ENCODE data around the gene CMTM8. TPM values are rescaled to one million over a fixed set of nuclear protein-coding genes. Genes with fewer than 3 reads are reported as not detected.

The CMTM8 gene
- total and polyA plus RNA-seq, 2 of the 8 experiments (the other 6 are each of a cell fraction or from before 2014, with no cell fraction given), result 10.5 to 22.4 TPM

DNA sequence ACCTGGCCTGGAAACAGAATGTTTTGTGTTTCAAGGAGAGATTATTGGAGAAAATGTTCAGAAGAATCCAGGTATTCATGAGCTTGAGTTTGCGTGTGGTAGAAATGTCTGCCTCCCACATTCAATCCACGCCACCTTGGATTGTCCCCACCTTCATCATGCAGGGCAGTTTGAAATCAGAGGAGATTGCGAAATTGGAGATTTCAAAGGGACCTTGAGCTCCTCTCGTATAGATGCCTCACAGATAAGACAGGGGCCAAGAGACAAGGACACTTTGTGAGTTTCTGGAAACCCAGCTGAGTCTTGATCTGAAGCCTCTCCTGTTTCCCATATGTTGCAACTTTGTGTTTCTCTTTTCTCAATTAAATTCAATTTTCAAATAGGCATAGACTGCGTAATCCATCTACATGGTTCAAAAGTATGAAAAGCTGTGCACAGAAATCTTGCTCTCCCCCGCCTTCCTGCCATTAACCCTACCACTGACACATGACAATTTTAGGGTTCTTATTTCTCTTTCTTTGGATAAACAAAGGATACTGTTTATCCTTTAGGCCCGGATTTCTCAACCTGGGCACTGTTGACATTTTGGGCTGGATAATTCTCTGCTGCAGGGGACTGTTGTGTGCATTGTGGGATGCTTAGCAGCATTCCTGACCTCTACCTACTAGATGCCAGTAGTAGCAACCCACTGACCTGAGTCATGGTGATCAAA is 53.8 kb downstream of the CMTM8 start:
- no peak for FAIRE-seq
- POLR2A ChIA-PET (ENCODE audit: partially characterized antibody), result no interaction called here

More for the DNA sequence above, 53.8 kb downstream of the CMTM8 start:
- H3K27ac ChIP-seq (ENCODE audit: low read depth, low read length), result no peak overlapping the region
- no peaks in the 10 kb centered on the region for H3K27me3 ChIP-seq (replicated peaks in 1 of 4; ENCODE audit: control insufficient read depth in 3 of 4, extremely low read depth in 1 of 4, insufficient read depth in 3 of 4, low read length in 3 of 4)
- H3K4me2 ChIP-seq (ENCODE audit: insufficient read depth in 1 of 2, low read depth in 2 of 2, low read length in 2 of 2), result no peak overlapping the region
- no peak overlapping the region for H2BK12ac ChIP-seq (ENCODE audit: low read depth, low read length)
- no peaks in the 10 kb centered on the region for H4K20me1 ChIP-seq (replicated peaks in 1 of 2; ENCODE audit: control insufficient read depth in 1 of 2, insufficient read depth in 2 of 2, low read length in 2 of 2)
- no peaks in the 10 kb centered on the region for H3K79me2 ChIP-seq (ENCODE audit: control insufficient read depth in 1 of 2, insufficient read depth in 2 of 2, low read length in 2 of 2)
- CTCF ChIA-PET (ENCODE audit: partially characterized antibody), result interaction anchor here (0.8 to 14.9 kb wide), 11 partner anchors 9 to 135 kb away, joined by 3 to 207 read pairs (median 4); partner anchors contain the start of gene CMTM8
- no peak overlapping the region for H2AFZ ChIP-seq (ENCODE audit: low read length)
- H3K23ac ChIP-seq (ENCODE audit: insufficient read length), result no peak overlapping the region
- no peak overlapping the region for H4K8ac ChIP-seq (ENCODE audit: extremely low read depth, insufficient read depth, low read length)
- H4K91ac ChIP-seq (replicated peaks; ENCODE audit: insufficient read length, low read length), result no peak overlapping the region
- 84% methylated on average over 7 of the region's 7 CpGs; no CpG with 5 or more reads in 1 of the 2 experiments for WGBS, 2 experiments (ENCODE audit: extremely low coverage in 1 of 2, insufficient coverage in 1 of 2, insufficient read length in 1 of 2, insufficient replicate concordance in 2 of 2, low coverage in 1 of 2, low lambda C conversion rate in 2 of 2, missing lambda C conversion rate in 1 of 2)
- H3K4ac ChIP-seq (replicated peaks; ENCODE audit: insufficient read length, low read depth, low read length), result no peak overlapping the region
- H3K9me3 ChIP-seq (ENCODE audit: insufficient read depth in 2 of 2, low read depth in 1 of 2, low read length in 1 of 2), result no peaks in the 10 kb centered on the region
- no peak for TF ChIP-seq KDM4A (IDR thresholded peaks at IDR 0.05; ENCODE audit: low read depth, low read length, severe bottlenecking)
- peak; percentile 82 for TF ChIP-seq CEBPB (IDR thresholded peaks at IDR 0.05; ENCODE audit: low read depth, low read length)
- TF ChIP-seq, protein P1, sequence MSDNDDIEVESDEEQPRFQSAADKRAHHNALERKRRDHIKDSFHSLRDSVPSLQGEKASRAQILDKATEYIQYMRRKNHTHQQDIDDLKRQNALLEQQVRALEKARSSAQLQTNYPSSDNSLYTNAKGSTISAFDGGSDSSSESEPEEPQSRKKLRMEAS (IDR thresholded peaks at IDR 0.05), result no peak
- TF ChIP-seq TBP (IDR thresholded peaks at IDR 0.05; ENCODE audit: low read depth, low read length), result no peak
- TF ChIP-seq NANOG (IDR thresholded peaks at IDR 0.05; ENCODE audit: insufficient read depth, low read depth, low read length, poor library complexity, severe bottlenecking), result no peak
- H2BK5ac ChIP-seq (ENCODE audit: low read depth, low read length), result no peak overlapping the region
- no peak overlapping the region for H2AK5ac ChIP-seq (ENCODE audit: low read depth, low read length)
- DNase-seq (ENCODE audit: low read depth in 1 of 2, low spot score in 2 of 2), result no peak
- H2BK20ac ChIP-seq (ENCODE audit: low read length), result no peak overlapping the region
- no peaks in the 10 kb centered on the region for H3K36me3 ChIP-seq (ENCODE audit: control insufficient read depth in 2 of 4, insufficient read depth in 4 of 4, low read length in 3 of 4)
- H3K56ac ChIP-seq (replicated peaks; ENCODE audit: insufficient read length, low read depth, low read length), result no peak overlapping the region
- peaks cover 0 to 3% (median 0%) of the 10 kb centered on the region in 4 experiments; a peak in 2 of 7 replicates for H3K4me1 ChIP-seq (replicated peaks in 1 of 4; ENCODE audit: control insufficient read depth in 3 of 4, insufficient read depth in 4 of 4, low read length in 3 of 4)
- no peaks in the 10 kb centered on the region; the same call in 1 of the 2 replicates for H3K79me1 ChIP-seq (ENCODE audit: low read depth, low read length)
- no peaks in the 10 kb centered on the region for H3K23me2 ChIP-seq (ENCODE audit: low read depth, low read length)
- H3K18ac ChIP-seq (ENCODE audit: extremely low read depth, low read length), result no peak overlapping the region
- no peak overlapping the region for H3K9ac ChIP-seq (replicated peaks in 1 of 4; ENCODE audit: extremely low read depth in 1 of 4, low read depth in 3 of 4, low read length in 3 of 4)
- no peak overlapping the region for H4K5ac ChIP-seq (ENCODE audit: insufficient read length, low read depth, low read length)
- H3K14ac ChIP-seq (ENCODE audit: insufficient read length), result no peak overlapping the region
- no peak overlapping the region for H3K4me3 ChIP-seq (ENCODE audit: extremely low read depth in 1 of 4, insufficient read depth in 2 of 4, low read depth in 3 of 4, low read length in 4 of 4)
- no peak overlapping the region for H2BK120ac ChIP-seq (replicated peaks; ENCODE audit: low read depth, low read length)
- H2BK15ac ChIP-seq (ENCODE audit: low read length), result no peak overlapping the region
